Esophagus muscularis mucosa (tissue), 3 donors: ENCODE measurements around the gene HHIPL1.
A peak's percentile ranks its signal among the peaks of the same experiment; 100 is the strongest.

Source experiments
- POLR2A ChIP-seq: fragments of 450-650 bp; IDR thresholded peaks from one replicate; pipeline ENCODE4 v1.6.1; 2017; ENCODE audit warnings: antibody characterized with exemption, moderate library complexity, mild to moderate bottlenecking, low read depth
- TF ChIP-seq, protein P1 (sequence below), 3 experiments: fragments of 200-600 bp in 2 of 3; fragments of 450-650 bp in 1 of 3; sonication (generic) in 2 of 3; IDR thresholded peaks; one replicate each; pipeline ENCODE4 v1.5.1; 2017 to 2019; ENCODE audit warnings: antibody characterized with exemption in 3 of 3, mild to moderate bottlenecking in 2 of 3, moderate library complexity in 1 of 3

DNA sequence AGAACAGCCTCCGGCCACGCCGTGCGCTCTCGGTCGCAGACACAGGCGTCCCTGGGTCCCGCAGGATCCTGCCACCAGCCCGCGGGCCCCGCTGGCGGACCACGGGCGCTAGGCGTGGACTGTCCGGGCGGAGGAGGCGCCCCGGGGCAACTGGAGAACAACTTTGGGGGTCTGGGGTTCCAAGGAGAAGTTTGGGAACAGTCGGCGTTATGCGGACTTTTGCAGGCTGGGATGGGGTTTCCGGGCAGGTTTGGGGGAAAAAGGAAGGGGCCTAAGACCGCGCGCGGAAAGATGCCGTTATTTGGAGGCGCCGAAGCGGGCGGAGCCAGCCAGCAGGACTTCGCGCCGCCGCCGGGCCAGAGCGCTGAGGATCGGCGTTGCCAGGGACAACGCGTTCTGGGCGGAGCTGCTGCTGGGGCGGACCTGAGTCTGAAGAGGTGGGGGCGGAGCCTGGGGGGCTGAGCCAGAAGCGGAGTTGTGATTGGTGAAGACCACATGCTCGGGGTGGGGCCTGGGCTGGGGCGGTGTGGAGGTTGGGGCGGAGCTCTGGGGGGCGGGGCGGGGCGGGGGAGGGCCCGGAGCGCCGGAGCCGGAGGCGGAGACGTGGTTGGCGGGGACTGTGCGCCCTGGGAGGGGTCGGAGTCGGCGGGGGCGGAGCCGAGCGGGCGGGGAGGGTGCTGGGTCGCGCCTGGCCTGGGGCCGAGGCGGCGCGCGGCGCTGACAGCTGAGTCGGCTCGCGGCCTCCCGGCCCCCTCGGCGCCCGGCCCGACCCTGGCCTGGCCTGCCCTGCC is 38.9 kb downstream of the HHIPL1 start, which contains the start of gene CYP46A1:
- TF ChIP-seq, protein P1, sequence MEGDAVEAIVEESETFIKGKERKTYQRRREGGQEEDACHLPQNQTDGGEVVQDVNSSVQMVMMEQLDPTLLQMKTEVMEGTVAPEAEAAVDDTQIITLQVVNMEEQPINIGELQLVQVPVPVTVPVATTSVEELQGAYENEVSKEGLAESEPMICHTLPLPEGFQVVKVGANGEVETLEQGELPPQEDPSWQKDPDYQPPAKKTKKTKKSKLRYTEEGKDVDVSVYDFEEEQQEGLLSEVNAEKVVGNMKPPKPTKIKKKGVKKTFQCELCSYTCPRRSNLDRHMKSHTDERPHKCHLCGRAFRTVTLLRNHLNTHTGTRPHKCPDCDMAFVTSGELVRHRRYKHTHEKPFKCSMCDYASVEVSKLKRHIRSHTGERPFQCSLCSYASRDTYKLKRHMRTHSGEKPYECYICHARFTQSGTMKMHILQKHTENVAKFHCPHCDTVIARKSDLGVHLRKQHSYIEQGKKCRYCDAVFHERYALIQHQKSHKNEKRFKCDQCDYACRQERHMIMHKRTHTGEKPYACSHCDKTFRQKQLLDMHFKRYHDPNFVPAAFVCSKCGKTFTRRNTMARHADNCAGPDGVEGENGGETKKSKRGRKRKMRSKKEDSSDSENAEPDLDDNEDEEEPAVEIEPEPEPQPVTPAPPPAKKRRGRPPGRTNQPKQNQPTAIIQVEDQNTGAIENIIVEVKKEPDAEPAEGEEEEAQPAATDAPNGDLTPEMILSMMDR (IDR thresholded peaks at IDR 0.05): peak in 1 of 3 experiments; percentile 15
- no peak for TF ChIP-seq POLR2A
